ENCODE measurements around the gene C11orf16. TPM values are rescaled to one million over a fixed set of nuclear protein-coding genes. Genes with fewer than 3 reads are reported as not detected.
"Not testable (repeated sequence)": the region's sequence is repeated elsewhere in the genome, so short reads cannot be mapped to it uniquely, and the experiment has no call there.

The C11orf16 gene, protein sequence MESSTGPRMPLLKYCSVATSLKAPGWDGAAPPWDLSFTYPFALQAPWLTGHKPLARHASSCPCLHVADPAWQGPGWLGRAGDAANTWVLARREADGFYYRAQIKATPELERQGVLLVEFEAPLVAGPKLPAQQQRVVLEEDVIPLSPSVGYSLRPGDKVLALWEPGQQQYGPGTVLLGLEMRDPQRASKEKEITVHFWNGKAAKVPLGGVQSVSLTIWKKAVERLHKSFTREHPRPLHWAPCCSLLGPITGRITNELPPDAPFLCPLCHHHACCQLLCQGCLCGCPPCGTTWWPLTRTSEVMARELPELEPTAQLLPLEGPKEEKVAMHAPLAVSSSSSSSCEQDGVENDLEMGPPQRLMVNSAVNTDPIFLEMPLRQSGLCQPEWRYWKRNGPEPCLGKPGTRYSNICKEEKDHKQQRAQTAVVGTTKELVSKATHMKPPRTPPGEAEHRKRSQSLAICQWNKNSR
- not detected in 2 replicates for total RNA-seq

DNA sequence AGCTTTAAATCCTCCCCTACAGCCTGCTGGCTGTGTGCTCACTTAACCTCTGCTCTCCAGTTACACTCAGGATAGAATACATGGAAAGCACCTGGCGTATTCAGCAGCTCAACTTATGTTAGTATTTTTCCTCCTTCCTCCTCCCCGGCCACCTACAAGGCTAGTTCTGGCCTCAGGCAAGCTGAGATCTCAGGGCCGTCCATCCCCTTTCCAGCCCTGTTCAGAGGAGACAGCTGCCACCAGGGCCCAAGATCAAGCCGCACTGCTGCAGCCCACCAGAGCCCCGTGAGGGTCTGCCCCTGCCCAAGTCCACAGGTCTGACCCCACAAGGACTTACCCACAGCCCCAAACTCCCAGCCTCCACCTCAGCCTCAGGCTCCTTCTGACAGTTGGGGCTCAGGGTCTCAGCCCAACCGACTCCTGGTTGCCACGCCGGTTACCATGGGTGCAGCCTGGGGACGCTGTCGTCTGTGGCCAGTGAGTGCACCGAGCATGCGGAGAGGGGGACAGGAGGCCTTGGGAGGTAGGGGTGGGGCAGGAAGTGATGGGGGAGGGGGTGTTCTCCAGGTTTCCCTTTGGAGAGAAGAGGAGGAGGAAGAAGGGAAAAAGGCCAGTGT, at the start of gene C11orf16:
TSS of gene C11orf16 (minus strand) at position 384 of the 617 bp plus-strand sequence. CDS start 639 bp downstream, outside the sequence.
- Mint-ChIP-seq H3K4me3 (no peak within 1 kb of the TSS), H3K36me3 (ENCODE audit: low read depth) (no peaks in the 10 kb centered on the region), H3K27ac (no peak within 1 kb of the TSS)

DNA sequence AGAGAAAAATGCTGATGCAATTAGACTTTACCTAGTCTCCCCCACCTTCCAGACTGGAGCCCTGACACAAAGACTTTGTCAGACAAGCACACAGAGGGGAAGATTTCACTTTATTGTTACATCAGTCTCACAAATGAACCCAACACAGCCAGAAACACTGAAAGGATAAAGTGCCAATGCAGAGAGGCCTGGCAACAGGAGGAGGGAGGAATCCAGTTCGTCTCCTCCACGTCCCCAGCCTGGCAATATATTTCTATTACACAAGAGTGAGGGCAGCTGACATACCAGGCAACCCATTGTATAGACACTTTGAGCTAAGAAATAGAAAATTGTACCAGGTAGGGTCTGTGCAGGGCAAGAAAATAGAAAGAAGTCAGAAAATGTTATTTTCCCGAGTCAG, 47.7 kb upstream of the C11orf16 start:
- Mint-ChIP-seq H3K9me3 (no peaks in the 10 kb centered on the region), H3K27ac (no peak overlapping the region), H3K36me3 (ENCODE audit: low read depth) (peaks cover 2% of the 10 kb centered on the region), H3K4me1 (peaks cover 3% of the 10 kb centered on the region), H3K27me3 (no peaks in the 10 kb centered on the region), H3K4me3 (no peak overlapping the region)
- DNase-seq: no peak
- intact Hi-C loops (cut with micrococcal nuclease): no loop called here

More for the DNA sequence above, at the start of gene C11orf16:
- Mint-ChIP-seq H3K9me3 (no peaks in the 10 kb centered on the region), H3K4me1 (peaks cover 9% of the 10 kb centered on the region), H3K27me3 (no peaks in the 10 kb centered on the region)
- DNase-seq: no peak
- intact Hi-C loops (cut with micrococcal nuclease): no loop called here

DNA sequence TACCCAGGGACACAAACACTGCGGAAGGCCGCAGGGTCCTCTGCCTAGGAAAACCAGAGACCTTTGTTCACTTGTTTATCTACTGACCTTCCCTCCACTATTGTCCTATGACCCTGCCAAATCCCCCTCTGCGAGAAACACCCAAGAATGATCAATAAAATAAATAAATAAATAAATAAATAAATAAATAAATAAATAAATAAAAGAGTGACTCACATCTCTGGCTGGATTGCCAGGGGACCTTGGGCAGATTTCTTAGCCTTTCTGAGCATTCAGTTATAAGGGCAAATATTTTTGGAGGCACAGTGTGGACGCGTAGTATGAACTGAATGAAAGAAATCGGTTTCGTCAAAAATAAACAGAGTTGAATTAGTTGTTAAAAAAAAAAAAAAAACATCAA, 46.6 kb upstream of the C11orf16 start:
- H3K4me3 Mint-ChIP-seq; H3K4me1 Mint-ChIP-seq; H3K9me3 Mint-ChIP-seq; H3K27ac Mint-ChIP-seq; DNase-seq; H3K36me3 Mint-ChIP-seq (ENCODE audit: low read depth); intact Hi-C loops (cut with micrococcal nuclease); H3K27me3 Mint-ChIP-seq: not testable (repeated sequence)

DNA sequence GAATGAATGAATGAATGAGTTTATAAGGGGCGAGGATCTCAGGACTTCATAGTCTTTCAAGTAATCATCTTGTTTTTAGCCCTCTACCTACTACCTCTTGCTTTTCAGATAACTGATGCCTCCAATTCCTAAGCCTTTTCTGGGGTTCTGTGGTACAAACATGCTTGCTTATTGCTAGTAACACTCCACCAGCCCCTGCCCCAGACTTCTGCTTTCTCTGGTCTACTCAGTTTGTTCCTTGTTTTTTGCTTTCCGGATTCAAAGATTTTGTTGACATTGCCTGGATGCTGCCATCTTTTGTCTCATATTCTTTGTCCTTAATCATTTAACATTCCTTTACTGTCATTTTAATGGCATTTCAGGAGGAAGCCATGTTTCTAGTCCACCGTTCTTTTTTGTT, 40.4 kb upstream of the C11orf16 start:
- Mint-ChIP-seq H3K36me3 (ENCODE audit: low read depth) (no peaks in the 10 kb centered on the region), H3K9me3 (no peaks in the 10 kb centered on the region), H3K27me3 (no peaks in the 10 kb centered on the region), H3K4me1 (no peaks in the 10 kb centered on the region), H3K4me3 (no peak overlapping the region), H3K27ac (no peak overlapping the region)
- intact Hi-C loops (cut with micrococcal nuclease): no loop called here
- DNase-seq: no peak

DNA sequence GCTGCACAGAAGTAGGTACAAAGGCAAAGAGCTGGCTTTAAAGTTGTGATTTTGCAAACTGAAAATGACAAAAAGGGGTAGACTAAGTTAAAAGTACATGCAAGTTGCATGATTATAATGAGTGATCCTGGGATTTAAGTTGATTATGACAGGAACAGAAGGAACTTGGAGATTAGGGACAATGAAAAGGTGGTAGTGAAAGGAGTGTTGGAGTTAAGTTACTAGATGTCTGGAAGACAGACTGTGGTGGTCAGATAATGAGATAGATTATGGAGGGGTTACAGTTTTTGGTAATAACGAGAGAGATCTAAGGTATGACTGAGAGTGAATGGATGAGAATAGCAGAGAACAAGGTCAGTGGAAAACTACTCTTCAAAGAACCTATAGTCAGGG, 39.2 kb upstream of the C11orf16 start:
- DNase-seq: no peak
- Mint-ChIP-seq H3K36me3 (ENCODE audit: low read depth) (no peaks in the 10 kb centered on the region), H3K27ac (no peak overlapping the region), H3K27me3 (no peaks in the 10 kb centered on the region), H3K9me3 (no peaks in the 10 kb centered on the region), H3K4me1 (peaks cover 2% of the 10 kb centered on the region), H3K4me3 (no peak overlapping the region)
- intact Hi-C loops (cut with micrococcal nuclease): no loop called here

DNA sequence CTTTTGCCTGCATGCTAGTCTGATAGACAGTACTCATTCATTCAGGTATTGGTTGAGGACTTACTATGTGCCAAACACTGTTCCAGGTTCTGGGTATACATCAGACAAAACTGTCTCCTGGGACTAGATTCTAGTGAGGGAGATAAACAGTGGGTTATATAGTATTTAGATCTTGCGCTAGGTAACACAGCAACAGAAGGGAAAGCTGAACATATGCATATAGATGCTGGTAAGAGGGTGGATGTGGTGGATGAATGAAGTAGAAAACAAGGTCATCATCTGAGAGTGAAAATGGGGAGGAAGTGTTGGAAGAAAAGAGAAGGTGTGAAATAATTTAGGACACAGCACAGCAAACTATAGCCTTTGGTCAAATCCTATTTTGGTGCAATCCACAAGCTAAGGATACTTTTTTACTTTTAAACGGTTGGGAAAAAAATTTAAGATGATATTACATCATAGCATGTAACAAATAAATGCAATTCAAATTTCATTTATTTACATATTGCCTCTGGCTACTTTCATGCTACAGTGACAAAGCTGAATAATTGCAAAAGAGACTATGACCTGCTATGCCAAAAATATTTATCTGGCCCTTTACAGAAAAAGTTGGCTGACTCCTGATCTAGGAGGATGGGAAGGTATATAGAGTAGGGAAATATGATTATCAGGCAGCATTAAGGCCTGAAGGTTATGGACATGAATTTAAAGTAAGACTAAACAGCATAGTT, 38.6 kb upstream of the C11orf16 start:
- no peaks in the 10 kb centered on the region for H3K27me3 Mint-ChIP-seq
- no peaks in the 10 kb centered on the region for H3K9me3 Mint-ChIP-seq
- no peak overlapping the region for H3K4me3 Mint-ChIP-seq

DNA sequence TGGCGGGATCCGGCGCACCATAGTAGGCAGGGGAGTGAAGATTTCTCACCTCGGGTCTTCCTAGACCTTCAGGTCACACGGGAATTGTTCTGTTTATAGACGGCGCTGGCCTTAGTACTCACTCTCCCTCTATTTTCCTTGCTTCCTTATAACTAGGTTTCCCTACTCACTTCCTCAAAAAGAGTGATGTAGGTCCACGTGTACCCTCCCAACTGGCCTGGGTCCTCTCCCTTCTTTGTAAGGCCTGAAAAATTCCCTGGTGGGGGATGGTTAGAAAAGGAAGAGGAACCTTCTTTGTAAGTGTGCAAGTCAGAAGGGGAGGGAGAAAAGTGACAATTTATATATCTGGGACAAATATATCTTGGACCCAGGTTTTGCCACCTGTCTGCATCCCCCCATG, 34.4 kb upstream of the C11orf16 start:
- Mint-ChIP-seq H3K27me3 (no peaks in the 10 kb centered on the region), H3K9me3 (no peaks in the 10 kb centered on the region), H3K27ac (no peak overlapping the region), H3K4me1 (peaks cover 26% of the 10 kb centered on the region), H3K4me3 (no peak overlapping the region), H3K36me3 (ENCODE audit: low read depth) (peaks cover 5% of the 10 kb centered on the region)
- intact Hi-C loops (cut with micrococcal nuclease): loop anchor here (10.0 kb wide), 2 partner anchors 608 to 742 kb away; partner anchors contain the start of gene WEE1
- DNase-seq: no peak

More for the DNA sequence above, 38.6 kb upstream of the C11orf16 start:
- intact Hi-C loops (cut with micrococcal nuclease): no loop called here
- H3K4me1 Mint-ChIP-seq: peaks cover 7% of the 10 kb centered on the region
- no peaks in the 10 kb centered on the region for H3K36me3 Mint-ChIP-seq (ENCODE audit: low read depth)
- H3K27ac Mint-ChIP-seq: no peak overlapping the region
- no peak for DNase-seq

DNA sequence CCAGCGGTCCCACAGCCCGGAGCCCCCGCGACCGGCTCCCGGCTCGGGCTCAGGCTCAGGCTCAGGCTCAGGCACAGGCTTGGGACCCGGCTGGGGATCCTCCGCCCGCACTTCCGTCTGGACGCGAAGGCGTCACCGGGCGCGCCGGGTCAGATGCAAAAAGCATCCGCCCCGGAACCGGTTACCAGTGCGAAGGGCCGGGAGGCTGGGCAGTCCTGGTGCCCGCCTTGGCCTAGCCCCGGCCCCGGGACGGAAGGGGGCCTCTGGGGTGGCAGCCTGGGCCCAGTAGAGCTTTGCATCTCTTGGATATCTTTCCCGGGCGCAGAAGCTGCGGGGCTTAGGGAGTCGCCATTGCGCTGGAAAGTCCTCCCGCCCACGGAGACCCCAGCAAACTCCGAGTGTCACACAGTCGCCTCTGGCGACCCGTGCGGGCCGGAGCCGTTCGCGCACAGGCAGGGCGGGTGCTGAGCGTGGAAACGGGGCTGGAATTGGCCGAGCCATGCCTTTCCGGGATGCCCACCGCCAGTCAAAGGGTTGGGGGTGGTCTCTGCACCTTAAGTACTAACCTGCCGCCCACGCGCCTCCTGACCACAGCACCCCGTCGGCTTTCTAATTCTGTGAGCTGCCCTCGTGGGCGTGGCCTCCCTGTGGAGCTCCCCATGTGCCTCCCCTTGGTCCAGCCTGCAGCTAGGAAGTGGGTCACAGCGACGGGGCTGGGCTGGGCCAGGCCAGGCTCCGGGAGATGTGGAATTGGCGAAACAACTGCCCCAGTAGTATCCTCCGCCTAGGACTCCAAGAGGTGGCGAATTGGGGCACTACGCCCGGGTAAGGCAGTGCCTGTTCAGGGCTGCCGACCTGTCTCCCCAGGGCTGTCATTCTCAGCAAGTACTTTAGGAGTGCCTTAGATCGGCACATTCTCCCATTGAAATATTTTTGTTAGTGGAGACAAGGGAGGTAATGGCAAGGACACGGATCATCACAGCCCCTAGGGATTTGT, 31.9 kb upstream of the C11orf16 start, which contains the start of gene TMEM9B:
TSS of gene TMEM9B (minus strand) at position 119 of the 997 bp plus-strand sequence. CDS start 129 bp downstream, outside the sequence.
- Mint-ChIP-seq H3K4me1 (peaks cover 30% of the 10 kb centered on the region), H3K36me3 (ENCODE audit: low read depth) (peaks cover 7% of the 10 kb centered on the region), H3K9me3 (no peaks in the 10 kb centered on the region), H3K27ac (peak within 1 kb of the TSS; percentile 95), H3K4me3 (peak within 1 kb of the TSS; percentile 100), H3K27me3 (no peaks in the 10 kb centered on the region)
- DNase-seq: peak; percentile 95
- intact Hi-C loops (cut with micrococcal nuclease): loop anchor here (1.0 to 10.0 kb wide), 9 partner anchors 39 to 977 kb away; partner anchors contain the start of genes AKIP1, EIF3F, IPO7 and WEE1

DNA sequence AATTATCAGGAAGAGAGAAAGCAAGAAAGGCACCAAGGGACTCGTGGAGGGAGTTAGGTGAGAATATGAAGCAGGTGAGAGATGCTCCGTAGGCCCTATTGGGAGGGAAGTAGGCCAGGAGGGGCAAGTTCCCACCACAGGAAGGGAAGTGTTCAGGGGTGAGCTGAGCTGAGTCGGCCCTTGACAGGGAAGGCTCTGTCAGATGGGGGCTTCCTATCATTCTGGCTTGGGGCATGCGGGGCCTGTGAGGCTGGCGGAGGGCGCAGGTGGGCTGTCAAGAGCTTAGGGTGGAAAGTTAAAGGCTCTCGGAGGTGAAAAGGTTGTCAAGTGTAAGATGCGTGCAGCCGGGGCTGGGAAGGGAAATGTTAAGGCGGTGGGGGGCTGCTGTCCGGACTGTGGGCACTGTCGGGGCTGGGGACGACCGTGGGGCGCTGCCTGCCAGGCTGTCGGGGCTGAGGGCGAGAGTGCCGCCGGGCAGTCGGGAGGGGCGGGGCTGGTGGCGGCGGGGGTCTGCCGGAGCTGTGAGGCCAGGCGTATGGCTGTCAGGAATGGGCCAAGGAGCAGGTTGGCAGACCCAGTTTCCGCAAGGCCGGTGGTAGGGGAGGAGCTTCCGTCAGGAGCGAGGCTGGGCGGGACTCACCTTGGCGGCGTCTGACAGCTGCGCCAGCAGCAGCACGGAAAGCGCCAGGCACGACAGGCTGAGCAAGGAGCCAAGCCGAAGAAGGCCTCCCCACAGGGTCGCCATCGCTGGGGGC, 31.0 kb upstream of the C11orf16 start:
- intact Hi-C loops (cut with micrococcal nuclease): loop anchor here (1.0 to 10.0 kb wide), 9 partner anchors 40 to 976 kb away; partner anchors contain the start of genes AKIP1, EIF3F, IPO7 and WEE1
- peaks cover 7% of the 10 kb centered on the region for H3K36me3 Mint-ChIP-seq (ENCODE audit: low read depth)
- H3K27ac Mint-ChIP-seq: peak overlapping the region; percentile 95
- H3K4me1 Mint-ChIP-seq: peaks cover 33% of the 10 kb centered on the region
- DNase-seq: peak; percentile 94
- H3K9me3 Mint-ChIP-seq: no peaks in the 10 kb centered on the region
- peak overlapping the region; percentile 100 for H3K4me3 Mint-ChIP-seq
- no peaks in the 10 kb centered on the region for H3K27me3 Mint-ChIP-seq

DNA sequence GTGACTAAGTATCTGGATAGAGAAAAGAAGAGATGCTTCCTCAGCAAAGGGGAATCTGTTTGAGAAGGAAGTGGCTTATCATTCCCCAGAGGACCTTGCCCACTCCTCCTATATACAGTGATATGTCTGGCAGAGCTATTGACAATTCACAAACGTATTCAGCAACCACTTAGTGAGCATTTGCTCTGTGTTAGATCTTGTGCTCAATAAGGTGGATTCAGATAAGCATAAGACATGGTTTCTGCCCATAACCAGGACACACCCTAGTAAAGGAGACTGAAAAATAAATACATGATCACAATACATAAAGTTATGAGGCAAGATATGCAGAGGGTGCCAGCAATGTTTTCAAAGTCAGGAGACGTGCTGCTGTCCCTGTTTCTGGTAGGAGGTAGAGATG, 30.1 kb upstream of the C11orf16 start:
- Mint-ChIP-seq H3K36me3 (ENCODE audit: low read depth) (peaks cover 7% of the 10 kb centered on the region), H3K9me3 (no peaks in the 10 kb centered on the region), H3K4me1 (peaks cover 34% of the 10 kb centered on the region), H3K4me3 (peak overlapping the region; percentile 100), H3K27ac (peak overlapping the region; percentile 78), H3K27me3 (no peaks in the 10 kb centered on the region)
- DNase-seq: no peak
- intact Hi-C loops (cut with micrococcal nuclease): loop anchor here (5.0 to 10.0 kb wide), 5 partner anchors 174 to 976 kb away; partner anchors contain the start of genes EIF3F, WEE1 and ZNF143

DNA sequence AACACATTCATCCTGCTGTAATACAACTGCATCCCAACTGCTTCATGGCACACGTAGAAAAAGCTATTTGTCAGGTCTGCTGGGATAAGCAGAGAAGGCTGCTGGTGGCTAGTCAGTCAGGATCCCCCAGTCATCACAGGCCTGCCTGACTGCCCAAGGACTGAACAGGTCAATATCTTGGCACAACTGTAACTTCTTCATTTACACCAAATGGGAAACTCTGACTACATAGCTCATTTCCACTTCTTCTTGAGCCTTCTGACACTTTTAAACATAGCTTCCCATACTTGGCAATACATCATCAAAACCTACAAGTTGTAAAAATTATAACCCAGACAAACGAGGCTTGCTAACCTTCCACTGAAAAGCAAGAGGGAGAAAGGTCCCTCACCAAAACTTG, 28.7 kb upstream of the C11orf16 start:
- Mint-ChIP-seq H3K36me3 (ENCODE audit: low read depth) (peaks cover 13% of the 10 kb centered on the region), H3K9me3 (no peaks in the 10 kb centered on the region), H3K27me3 (no peaks in the 10 kb centered on the region), H3K4me1 (peaks cover 36% of the 10 kb centered on the region), H3K4me3 (no peak overlapping the region), H3K27ac (peak overlapping the region; percentile 36)
- DNase-seq: no peak
- intact Hi-C loops (cut with micrococcal nuclease): loop anchor here (5.0 to 10.0 kb wide), 5 partner anchors 176 to 974 kb away; partner anchors contain the start of genes EIF3F, WEE1 and ZNF143

Data from activated CD4-positive, alpha-beta T cell treated with anti-CD3 and anti-CD28 coated beads, Interleukin-2, amount 10 ng/mL, durations not matched to agents 24 days and 14 days (primary cell).